ENCODE data around the gene CRISPLD2. TPM values are rescaled to one million over a fixed set of nuclear protein-coding genes. Genes with fewer than 3 reads are reported as not detected.

Gene CRISPLD2
- total and polyA plus RNA-seq, 8 donors = 13.8 to 106 (median 24.9) TPM

DNA sequence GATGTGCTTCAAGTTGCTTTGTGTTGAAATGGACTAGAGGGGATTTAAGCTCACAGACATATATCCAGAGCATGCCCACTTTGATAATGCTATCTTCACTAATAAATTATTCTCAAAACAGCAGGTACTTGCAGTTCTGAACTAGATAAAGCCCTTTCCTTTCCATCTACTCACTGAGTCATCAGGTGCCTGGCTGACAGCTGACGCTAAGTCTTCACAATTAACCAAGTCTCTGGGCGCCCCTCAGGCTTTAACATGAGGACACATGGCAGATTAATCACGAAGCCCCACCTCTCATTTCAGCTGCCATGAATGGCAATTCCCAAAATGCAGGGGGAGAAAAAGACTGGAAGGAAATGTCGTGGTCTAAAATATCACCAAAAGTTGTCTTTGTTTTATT is 29.5 kb upstream of the CRISPLD2 start:
- Histone ChIP-seq H3K27ac (no peak overlapping the region), H3K36me3 (no peaks in the 10 kb centered on the region), H3K9me3 (no peaks in the 10 kb centered on the region), H3K4me1 (peaks cover 6 to 33% of the 10 kb centered on the region in 2 donors), H3K4me3 (no peak overlapping the region), H3K27me3 (no peaks in the 10 kb centered on the region)
- TF ChIP-seq, protein P1, sequence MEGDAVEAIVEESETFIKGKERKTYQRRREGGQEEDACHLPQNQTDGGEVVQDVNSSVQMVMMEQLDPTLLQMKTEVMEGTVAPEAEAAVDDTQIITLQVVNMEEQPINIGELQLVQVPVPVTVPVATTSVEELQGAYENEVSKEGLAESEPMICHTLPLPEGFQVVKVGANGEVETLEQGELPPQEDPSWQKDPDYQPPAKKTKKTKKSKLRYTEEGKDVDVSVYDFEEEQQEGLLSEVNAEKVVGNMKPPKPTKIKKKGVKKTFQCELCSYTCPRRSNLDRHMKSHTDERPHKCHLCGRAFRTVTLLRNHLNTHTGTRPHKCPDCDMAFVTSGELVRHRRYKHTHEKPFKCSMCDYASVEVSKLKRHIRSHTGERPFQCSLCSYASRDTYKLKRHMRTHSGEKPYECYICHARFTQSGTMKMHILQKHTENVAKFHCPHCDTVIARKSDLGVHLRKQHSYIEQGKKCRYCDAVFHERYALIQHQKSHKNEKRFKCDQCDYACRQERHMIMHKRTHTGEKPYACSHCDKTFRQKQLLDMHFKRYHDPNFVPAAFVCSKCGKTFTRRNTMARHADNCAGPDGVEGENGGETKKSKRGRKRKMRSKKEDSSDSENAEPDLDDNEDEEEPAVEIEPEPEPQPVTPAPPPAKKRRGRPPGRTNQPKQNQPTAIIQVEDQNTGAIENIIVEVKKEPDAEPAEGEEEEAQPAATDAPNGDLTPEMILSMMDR (IDR thresholded peaks at IDR 0.05) = no peak
- no peak for ATAC-seq
- intact Hi-C loops (cut with DNase I) = no loop called here
- DNase-seq = no peak

DNA sequence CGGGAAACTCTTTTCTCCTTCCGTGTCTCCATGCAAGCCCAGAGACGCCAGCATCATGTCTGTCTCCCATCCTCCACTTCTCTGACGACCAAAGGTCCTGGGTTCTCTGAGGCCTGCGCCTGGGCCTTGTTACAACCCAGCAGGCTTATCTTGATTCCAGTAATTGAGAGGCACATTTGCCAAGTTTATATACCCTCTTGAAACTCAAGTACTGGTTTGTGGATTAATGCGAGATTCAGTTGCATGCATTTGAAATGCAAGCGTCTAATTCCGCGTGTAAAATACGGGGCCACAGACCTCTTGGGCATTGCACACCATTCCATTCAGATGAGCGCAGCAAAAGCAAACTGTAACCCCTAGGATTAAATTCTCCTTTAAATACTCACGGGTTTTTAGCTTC is 28.7 kb upstream of the CRISPLD2 start:
- Histone ChIP-seq H3K4me1 (peaks cover 2 to 33% of the 10 kb centered on the region in 2 donors), H3K9me3 (no peaks in the 10 kb centered on the region), H3K27ac (no peak overlapping the region), H3K4me3 (no peak overlapping the region), H3K27me3 (no peaks in the 10 kb centered on the region), H3K36me3 (no peaks in the 10 kb centered on the region)
- ATAC-seq (peak; percentile 49), DNase-seq (peak in 1 of 4 donors; percentile 33)
- TF ChIP-seq, protein P1 (IDR thresholded peaks at IDR 0.05) = no peak
- intact Hi-C loops (cut with DNase I) = no loop called here

DNA sequence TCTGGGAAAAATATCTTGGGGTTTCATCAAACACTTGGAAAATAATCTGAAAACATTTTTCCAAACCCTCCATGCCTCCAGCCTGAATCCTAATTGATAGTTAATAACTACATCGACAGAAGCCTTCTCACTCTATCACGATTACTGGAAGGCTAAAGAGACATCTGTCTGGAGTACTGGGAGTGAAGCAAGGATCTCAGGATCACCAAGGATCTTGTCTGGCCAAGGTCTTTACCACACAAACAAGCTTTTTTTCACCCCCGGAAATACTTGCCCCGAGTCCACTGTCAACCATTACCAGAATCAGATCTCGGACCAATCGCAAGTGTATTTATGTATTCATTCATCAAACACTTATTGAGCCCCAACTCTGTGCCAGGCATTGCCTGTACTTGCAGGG is 28.3 kb upstream of the CRISPLD2 start:
- Histone ChIP-seq H3K27me3 (no peaks in the 10 kb centered on the region), H3K36me3 (no peaks in the 10 kb centered on the region), H3K4me1 (peaks cover 0 to 29% of the 10 kb centered on the region in 2 donors), H3K9me3 (no peaks in the 10 kb centered on the region), H3K27ac (no peak overlapping the region), H3K4me3 (no peak overlapping the region)
- no peak for ATAC-seq
- TF ChIP-seq, protein P1 (IDR thresholded peaks at IDR 0.05) = no peak
- no peak for DNase-seq
- intact Hi-C loops (cut with DNase I) = no loop called here

DNA sequence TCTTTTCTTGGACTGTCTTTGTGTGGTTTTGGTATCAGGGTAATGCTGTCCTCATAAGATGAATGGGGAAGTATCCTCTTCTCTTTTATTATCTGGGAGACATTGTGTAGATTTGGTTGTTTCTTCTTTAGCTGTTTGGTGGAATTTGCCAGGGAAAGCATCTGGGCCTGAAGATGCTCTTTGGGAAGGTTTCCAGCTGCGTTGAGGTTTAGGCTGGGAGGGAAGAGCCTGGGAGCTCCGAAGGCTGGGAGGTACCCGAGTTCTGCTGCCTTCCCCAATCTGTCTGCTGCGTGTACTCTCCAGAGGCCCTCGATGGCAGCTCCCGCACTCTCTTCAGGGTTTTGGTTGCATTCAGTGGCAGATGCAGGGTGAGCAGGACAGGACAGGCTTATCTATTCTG is 25.6 kb upstream of the CRISPLD2 start:
- ATAC-seq = no peak
- H3K27ac ChIP-seq = no peak overlapping the region
- TF ChIP-seq, protein P1 (IDR thresholded peaks at IDR 0.05) = no peak
- peaks cover 0 to 23% of the 10 kb centered on the region in 2 donors for H3K4me1 ChIP-seq
- intact Hi-C loops (cut with DNase I) = no loop called here
- no peak for DNase-seq
- H3K36me3 ChIP-seq = no peaks in the 10 kb centered on the region
- H3K27me3 ChIP-seq = no peaks in the 10 kb centered on the region
- H3K9me3 ChIP-seq = no peaks in the 10 kb centered on the region
- no peak overlapping the region for H3K4me3 ChIP-seq

DNA sequence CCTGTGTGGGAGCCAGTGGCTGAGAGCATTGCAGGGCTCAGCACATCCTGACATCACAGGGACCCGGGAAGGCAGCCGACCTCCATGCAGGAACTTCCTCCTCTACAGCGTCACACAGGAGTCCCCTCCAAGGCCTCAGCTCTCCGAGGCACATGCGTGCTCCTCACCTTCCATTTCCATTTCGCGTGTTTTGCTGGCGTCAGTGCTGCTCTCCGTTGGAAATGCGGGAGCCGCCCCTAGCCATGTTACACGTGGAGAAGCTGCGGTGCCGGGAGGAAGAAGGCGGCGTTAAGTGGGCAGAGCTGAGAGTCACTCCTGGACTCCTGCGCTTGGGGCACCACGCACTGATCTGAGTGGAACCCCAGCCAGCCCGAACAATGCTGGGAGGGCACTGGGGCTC is 25.2 kb upstream of the CRISPLD2 start:
- no peak for ATAC-seq
- intact Hi-C loops (cut with DNase I) = no loop called here

More for the DNA sequence above, 25.2 kb upstream of the CRISPLD2 start:
- no peaks in the 10 kb centered on the region for H3K9me3 ChIP-seq
- peak overlapping the region in 1 of 2 donors; percentile 26 for H3K27ac ChIP-seq
- TF ChIP-seq, protein P1 (IDR thresholded peaks at IDR 0.05) = no peak
- no peak overlapping the region for H3K4me3 ChIP-seq
- no peaks in the 10 kb centered on the region for H3K27me3 ChIP-seq
- peaks cover 0 to 23% of the 10 kb centered on the region in 2 donors for H3K4me1 ChIP-seq
- no peaks in the 10 kb centered on the region for H3K36me3 ChIP-seq
- peak in 1 of 4 donors; percentile 64 for DNase-seq
